Activated CD8-positive, alpha-beta memory T cell treated with anti-CD3 and anti-CD28 coated beads, Interleukin-2, amount 50 U/mL, for 4 hours (primary cell): ENCODE results near the gene LUZP1.

Experiments used
- DNase-seq: peaks from one replicate; pipeline ENCODE4 v3.0.0-alpha.2; 2020

Gene LUZP1

DNA sequence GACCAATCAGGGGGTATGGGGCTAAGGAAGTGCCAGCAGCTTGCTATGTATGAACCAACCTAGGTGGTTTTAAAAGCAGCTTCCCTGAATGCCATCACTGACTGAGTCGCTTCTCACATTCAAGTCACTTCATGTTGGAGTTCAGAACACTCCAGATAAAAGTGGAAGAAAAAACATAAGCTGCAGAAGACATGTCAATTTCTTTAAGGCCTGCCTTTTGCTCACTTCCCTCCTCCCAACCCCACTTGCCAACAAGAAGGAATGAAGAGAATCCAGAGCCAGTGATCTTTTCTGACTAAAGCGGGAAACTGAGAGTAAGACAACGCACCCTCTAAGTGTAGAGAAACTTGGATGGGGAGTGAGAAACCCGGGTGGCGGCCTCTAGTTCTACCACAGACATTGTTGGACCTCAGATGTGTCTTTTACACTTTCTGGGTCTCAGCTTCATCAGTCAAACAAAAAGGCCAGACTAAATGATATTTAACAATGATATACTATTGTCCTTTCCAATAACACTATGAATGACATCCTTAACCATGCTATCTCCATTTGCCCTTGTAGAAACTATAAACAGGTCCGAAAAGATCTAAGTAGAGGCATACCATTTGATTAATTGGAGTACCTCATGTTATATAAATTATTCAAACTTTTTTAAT is 54.1 kb downstream of the LUZP1 start:
- no peak for DNase-seq

DNA sequence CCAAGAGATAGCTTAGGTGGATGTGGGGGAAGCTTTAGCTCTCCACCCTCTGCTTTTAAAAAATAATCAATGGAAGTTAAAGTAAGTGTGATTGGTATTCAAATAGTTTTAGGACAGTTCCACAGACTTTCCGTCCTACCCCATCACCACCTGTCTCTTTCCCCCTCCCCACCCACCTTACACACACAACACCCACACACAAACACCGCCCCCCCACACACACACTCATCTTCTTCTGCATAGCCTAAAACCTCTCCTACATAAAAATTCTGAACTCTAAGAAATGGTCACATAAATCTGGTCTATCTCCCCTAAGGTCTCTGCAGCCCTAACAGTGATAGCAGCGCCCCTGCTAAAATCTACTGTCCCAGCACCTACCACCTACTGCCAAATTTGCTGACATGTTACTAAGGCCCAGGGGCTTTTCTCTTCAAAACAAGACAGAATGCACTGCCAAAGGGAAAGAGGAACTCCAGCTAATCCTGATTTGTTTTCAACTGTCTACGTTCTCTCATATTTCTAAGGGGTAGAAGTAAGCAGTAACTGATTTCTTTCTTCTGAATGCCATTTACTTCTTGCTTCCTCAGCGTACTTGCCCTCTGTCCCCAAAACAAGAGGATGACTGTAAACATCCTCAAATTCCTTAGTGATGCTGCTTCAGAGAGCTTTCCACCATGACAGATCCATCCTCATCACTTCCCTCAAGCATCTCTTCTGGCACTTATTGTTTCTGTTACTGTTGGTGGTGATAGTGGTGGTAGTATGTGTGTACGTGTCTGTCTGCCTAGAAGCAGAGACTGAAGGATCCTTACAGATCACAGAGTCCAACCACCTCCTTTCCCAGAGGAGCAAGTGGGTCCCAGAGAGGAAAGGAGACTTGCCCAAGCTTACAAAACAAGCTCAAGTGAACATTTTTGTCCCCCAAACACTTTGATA is 56.8 kb downstream of the LUZP1 start:
- peak; percentile 21 for DNase-seq

DNA sequence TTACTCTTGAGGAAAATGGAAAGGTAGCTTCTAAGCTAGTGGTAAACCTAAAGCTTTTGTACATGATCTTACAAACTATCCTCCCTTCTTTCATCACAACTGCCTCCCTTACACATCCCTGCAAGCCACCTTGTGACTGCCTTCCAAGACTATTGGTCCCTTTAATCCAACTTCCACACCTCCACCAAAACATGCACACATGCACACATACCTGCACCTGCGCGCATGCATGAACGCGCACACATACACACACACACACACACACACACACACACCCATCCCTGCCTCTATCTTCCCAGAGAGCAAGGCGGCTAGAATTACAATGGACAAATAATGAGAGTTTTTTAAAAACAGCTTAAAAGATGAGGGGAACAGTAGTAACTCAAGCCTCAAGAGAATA is 58.3 kb downstream of the LUZP1 start:
- no peak for DNase-seq

DNA sequence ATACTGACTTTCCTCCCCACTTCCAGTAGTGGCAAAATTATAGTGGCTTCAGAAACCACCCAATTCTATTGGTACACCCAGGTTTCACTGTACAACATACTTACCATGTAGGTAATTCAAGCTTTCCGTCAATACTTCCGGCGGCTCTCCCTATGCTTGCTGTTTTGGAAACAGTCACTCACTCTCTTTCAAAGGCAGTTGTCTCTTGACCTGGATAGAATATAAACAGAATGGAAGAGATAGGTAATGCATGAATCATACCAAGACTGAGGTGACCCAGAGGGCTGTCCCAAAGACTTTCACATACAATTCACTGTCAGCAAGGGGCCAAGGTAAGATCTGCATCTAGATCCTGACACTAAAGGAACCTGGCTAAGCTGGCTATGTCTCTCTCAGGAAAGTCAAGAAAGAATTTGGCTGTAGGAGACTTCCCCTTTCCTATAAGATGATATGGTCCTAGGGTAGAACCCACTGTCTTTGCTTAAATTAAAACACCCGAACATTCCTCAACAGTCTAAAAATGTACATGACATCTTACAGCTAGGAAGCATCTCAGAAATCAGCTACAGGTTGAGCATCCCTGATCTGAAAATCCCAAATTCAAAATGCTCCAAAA is 59.6 kb downstream of the LUZP1 start:
- DNase-seq: no peak

DNA sequence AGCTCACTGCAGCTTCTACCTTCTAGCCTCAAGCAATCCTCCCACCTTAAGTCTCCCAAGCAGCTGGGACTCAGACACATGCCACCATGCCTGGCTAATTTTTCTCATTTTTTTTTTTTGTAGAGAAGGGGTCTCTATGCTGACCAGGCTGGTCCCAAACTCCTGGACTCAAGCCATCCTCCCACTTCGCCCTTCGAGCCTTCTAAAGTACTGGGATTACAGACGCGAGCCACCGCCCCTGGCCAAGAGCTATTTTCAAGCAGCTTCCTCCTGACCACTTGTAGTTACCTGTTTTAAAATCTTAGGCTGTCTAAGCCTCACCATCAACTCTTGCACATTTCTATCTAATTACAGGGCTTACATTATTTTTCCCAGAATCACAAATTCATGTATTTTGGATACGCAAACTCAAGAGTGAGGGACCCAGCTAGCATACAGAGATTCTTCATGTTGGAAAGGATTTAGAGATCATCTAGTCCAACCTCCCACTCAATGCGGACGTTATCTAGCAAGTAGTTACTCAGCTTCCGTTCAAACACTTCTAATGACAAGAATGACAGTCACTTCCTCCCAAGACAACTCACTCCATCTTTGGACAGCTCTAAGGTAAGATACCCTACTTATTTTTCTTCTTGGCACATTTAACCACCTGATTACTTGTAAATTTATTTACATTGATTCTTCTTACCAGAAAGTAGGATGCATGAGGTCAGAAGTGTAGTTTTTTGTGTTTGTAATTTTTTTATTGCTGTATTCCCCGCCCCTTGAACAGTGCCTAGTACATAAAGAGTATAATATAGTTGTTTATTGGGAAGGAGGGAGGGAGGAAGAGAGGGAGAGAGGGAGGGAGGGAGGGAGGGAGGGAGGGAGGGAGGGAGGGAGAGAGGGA is 65.4 kb downstream of the LUZP1 start:
- DNase-seq: no peak

DNA sequence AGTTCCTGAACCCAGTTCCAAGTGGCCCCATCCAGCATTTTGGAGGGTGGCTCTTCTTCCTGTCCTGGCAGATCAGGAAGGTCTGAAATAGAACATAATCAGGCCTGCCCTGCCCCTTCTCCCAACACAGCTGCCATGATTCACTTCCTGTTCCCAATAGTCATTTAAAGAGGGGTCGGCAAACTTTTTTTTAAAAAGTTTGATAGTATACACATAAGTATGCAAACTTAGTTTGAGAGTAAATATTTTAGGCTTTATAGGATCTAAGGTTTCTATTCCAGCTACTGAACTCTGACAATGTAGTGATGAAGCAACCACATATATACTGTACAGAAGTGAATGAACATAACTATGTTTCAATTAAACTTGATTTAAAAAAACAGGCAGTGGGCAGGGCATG is 66.4 kb downstream of the LUZP1 start:
- DNase-seq: no peak

DNA sequence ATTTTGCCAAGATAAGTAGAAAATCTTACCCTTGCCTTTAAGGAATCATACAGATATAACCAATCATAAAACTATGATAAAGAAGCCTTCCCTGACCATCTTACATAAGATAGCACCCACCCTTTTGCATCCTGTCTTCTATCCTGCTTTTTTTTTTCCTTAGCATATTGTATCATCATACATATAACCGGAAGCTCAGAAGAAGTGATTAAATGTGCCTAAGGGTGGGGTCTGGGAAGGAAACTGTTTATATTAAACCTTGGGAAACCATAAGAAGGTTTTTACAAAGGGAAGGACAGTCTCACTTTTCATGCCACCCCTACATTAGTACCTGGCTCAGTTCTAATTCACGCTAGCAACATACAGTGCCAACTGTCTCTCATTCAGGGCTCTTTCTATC is 66.8 kb downstream of the LUZP1 start:
- no peak for DNase-seq

DNA sequence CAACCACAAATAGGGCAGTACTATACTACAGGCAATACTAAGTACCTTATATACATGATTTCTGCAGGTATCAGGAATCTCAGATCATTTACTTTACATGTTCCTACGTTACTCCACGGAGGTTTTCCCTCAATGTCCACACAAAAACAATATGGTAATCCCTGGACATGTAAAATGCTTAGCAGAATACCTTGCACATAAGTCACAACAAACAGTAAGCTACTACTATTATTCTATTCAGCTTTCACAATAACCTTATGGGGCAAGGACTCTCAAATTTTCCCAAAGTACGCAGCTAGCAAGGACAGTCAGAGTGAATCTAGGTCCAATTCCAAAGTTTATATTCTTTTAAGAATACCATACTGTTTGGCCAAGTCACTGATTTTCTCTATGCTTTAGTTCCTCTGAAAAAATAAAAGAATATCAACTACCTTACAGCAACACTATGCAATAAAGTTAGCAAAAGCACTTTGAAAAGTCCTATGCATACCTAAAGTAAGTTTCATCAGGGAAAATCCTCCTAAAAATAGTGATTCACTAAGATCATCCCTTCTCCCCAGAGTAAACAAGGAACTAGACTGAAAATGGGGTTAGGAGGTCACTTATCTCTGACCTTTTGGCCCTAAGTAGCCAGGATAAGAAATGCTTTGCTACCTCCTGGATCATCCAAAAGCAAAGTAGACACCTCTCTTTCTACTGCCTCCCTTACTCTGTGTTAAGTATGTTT is 67.4 kb downstream of the LUZP1 start:
- DNase-seq: no peak

DNA sequence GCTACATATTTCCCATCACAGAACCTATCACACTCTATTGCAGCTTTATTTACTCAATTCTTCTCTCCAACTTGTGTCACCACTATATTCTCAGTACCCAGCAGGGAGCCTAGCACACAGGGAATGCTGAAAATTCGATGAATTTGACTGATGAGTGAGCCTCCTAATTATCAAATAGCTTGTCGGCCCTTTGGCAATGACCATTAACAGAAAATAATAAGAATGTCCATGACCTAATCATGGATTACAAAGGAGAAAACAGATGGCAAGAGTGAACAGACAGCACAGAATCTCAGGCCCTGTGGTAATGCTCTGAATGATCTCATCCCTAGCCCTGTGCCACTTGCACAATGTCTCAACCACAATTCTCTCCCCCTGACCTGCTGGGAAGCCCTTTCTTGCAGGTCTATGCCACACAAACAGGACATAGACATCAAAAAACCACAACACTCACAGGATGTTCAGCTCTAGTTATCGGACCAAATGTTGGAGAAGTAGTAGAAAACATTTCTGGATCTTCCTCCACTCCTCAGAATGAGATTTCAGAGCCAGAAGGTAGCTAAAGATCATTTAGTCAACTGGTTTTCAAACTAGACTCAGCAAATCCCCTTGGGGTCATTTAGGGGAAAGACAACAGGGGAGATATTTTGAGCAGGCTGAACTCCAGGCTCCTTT is 68.4 kb downstream of the LUZP1 start:
- DNase-seq: peak; percentile 24

DNA sequence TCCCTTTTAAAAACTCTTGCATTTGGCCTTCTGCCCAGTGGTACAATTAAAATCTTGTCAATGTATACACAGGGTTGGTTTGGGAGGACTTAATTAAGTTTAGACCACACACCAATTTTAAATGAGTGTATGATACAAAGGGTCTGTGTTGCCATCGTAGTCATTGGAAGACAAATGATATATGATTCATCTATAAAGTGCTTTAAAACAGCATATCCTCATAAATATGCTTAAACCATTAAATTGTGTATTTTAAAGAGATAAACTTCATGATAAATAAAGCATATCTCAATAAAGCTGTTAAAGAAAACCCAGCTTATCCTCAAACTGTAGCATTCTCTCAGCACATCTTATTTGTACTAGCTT is 69.5 kb downstream of the LUZP1 start:
- no peak for DNase-seq

DNA sequence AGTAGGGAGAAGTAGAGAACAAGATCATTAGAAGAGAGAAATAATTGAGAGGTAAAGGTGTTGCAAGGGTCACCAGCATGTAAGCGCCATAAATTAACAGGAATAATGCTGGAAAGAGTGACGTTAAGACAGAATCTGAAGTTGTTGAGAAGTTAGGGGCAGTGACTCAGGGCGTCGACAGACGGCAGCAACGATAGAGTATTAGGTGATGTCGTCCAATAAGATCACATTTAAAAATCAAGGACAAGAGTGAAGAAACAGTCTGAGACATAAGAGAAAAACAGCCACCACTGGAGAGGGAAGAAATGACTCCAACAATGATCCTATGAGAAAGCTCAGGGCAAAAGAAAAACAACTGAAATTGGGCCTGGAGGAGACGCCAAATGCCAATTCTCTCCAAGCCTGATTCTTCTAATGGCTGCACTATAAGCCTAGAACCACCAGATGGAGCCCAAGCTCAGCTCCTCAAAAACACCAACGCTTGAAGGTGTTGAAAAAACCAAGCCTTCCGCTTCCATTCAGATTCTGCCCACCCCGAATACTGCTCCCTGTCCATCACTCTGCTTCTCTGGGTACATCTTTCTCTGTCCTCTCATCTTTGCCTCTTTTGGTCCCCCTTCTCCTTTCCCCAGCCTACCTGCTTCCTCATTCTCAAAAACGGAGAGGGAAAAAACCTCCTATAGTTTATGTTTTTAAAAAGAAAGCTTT is 70.0 kb downstream of the LUZP1 start:
- DNase-seq: peak; percentile 57

DNA sequence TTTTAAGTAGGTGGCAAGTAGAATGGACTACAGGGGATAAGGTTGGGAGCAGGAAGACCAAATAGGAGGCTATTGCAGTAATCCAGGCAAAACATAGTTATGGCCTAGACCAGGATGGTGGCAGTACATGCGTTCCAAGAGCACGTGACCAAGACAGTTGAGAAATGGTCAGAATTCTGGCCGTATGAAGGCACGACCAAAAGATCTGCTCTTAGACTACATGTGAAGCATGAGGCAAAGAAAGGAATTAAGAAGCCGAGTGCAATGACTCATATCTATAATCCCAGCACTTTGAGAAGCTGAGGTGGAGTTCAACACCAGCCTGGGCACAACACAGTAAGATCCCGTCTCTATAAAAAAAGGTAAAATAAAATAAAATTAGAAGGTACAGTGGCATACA is 71.3 kb downstream of the LUZP1 start:
- DNase-seq: no peak

DNA sequence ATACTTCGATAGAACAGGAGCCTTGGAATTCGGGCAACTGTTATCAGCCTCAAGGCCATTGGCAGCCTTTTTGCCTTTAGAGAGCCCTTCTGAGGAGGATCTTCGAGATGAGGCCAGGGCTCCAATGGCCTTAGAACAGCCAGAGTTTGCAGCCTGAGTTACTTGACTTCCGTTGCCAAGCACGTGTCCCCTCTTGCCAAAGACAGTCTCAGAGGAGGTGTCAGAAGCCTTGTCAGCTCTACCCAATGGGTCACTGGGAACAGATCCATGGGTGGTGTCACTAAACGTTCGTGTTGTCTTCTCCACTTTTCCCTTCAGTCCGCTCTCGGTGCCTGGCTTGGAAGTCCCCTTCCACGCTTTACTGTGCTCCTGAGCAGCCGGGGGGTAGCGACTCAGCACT is 76.2 kb downstream of the LUZP1 start:
- no peak for DNase-seq

DNA sequence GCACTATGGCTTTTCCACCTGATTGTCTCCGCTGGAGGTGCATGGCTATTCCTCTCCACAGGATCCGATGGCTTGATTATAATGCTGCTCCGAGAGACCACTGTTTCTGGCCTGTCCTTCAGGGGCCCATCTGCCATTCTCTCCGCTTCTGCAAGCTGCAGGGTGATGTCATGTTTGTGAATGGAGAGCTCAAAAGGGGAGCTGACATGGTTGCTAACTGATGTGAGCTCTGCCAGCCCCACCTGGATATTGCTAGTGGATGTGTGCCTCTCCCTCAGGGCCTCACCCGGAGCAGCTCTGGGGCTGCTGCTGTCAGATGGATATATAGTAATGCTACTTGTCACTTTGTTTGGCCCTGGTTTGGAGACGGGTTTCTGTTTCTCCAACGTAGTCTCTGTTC is 77.1 kb downstream of the LUZP1 start:
- DNase-seq: no peak

DNA sequence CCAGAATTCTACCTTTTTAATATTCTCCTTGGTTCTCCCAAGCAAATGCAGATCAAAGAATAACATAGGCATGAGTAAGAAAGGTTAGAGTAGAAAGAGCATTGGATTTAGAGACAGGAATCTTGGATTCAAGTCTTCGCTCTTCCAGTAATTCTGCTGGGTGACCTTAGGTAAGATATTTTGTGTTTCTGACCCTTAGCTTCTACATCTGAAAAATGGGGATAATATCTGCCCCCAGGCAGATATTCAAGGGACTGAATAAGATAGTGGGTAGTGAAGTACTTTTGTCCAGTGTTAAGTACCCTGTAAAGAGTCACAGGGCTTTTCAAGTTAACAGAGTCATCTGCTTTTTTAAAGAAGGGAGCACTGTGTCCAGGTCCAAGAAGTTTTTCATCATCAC is 78.6 kb downstream of the LUZP1 start:
- no peak for DNase-seq

DNA sequence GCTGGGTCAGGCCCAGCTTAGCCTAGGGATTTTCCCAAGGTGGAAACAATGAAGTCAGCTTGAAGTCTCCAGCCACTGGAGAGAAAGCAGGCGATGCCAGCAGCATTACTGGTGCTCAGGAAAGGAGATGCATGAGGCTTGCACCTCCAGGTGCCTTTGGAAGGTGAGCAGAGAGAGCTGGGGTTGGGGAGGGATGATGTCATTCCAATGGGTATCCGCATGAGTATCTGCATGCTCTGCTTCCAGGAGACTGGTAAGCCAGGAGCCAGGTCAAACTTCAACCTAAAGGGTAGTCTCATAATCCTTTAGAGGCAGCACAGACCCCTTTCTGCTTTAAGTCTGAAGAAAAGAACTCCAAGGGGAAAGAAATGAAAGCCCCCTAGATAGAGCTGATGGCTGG is 80.6 kb downstream of the LUZP1 start:
- DNase-seq: no peak

DNA sequence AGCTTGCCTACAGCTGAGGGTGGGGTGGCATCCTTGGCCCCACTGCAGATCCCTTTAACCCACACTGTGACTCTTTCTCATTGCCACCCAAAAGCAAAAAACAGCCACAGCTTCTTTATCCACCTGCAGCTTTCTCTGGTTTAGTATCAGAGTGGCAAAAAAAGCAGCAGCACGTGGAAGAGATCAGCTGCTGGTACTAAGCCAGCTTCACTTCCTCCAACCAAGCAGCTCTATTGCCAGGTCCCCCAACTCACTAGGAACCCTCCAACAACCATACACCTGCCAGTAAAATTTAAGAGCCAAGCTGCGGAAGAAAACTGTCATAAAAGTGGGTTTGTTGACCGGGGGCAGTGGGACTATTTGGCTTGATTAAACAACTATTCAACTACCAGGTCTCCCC is 83.0 kb downstream of the LUZP1 start:
- no peak for DNase-seq

DNA sequence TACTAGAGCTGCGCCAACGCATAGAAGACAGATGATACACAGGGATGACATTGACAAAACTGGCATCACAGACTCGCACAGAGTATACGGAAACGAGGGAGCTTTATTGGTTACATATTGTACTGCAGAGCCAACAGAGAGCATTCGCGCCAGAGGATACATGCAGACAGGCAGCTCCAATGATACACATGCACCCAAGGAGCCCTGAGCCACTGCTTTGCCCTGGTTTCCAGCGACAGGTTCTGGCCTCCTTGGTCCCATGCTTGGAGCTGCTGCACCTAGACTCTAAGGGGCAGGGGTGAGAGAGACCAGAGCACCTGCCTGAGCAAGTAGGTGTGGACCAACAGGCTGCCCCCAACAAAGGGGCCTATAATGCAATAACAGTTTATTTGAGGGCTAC is 83.8 kb downstream of the LUZP1 start:
- no peak for DNase-seq

DNA sequence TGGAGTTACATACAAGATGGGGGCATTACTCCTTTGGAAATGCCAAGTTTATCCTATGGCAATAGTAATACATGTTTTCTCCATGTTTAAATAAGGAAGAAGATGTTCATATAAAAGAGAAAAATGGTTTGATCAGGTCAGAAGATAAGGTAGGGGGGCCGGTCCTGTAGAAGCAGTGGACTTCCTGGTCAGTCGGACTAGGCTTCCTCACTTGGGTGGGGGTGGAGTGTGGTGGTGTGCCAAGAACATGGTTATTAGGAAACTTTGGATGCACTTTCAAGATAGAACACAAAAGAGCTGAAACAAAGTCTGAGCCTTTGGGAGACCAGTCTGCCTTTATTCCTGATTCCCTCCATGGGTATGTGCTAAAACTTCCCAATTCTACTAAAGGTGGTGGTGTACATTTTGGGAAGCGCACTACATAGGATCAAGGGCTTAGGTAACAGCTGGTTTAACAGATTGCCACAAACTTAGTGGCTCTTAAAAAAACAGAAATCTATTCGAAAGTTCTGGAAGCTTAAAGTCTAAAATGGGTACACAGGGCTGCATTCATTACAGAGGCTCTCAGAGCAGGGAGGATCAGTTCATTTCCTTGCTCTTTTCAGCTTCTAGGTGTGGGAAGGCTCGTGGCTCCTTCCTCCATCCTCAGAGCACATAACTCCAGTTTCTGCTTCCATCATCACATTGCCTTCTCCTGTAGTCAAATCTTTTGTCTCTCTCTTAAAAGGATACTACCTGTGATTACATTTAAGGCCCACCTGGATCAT is 84.8 kb downstream of the LUZP1 start:
- DNase-seq: no peak

DNA sequence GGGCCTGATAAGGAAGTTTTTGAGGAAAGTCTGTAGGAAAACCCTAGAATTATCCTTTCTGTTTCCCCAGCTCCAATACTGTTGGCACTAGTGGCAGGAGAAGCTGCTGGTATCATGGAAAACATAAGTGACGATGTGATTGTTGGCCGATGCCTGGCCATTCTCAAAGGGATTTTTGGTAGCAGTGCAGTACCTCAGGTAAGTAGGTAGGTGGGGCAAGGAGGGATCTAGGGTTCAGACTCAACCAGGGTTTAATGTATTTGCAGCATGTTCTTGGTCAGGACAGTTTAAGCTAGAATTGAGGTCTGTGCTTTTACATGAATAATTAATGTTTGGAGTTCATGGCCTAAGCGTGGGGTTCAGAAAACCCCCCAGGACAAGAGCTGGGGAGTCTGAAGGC is 87.3 kb downstream of the LUZP1 start:
- DNase-seq: no peak
